Panc1 (cell line): ENCODE data around the gene CEP55. TPM values are rescaled to one million over a fixed set of nuclear protein-coding genes. Genes with fewer than 3 reads are reported as not detected.

Experiments used
- ATAC-seq: fragments of 200-7000 bp; cut with Tn5 transposase; 2 replicates; pipeline ENCODE4 v1.9.1; 2020; ENCODE audit warnings: mild to moderate bottlenecking, moderate library complexity
- Bru-seq: library from RNA; stranded (reverse); fragments of 400-500 nt; gene quantifications from one replicate; lab custom pipeline; 2021; lab: Mats Ljungman, UMichigan
- BruChase-seq, 2 experiments: library from RNA; stranded (reverse); fragments of 400-500 nt; gene quantifications; one replicate each; lab custom pipeline; 2021; lab: Mats Ljungman, UMichigan
- BruUV-seq: library from RNA; stranded (reverse); fragments of 400-500 nt; replicated peaks from 2 replicates; lab custom pipeline; 2021; lab: Mats Ljungman, UMichigan
- CTCF ChIA-PET: fragments of 300-600 bp; sonication (Branson Sonifier 250); formaldehyde crosslinking; loops from one replicate; lab custom pipeline; 2022; ENCODE audit warnings: antibody characterized with exemption; lab: Charles Lee
- POLR2A ChIA-PET: fragments of 300-600 bp; sonication (Branson Sonifier 250); formaldehyde crosslinking; loops from one replicate; lab custom pipeline; 2022; ENCODE audit warnings: antibody characterized with exemption; lab: Charles Lee
- DNase-seq: peaks from one replicate; pipeline ENCODE4 v3.0.0-alpha.2; 2010; ENCODE audit warnings: low read depth, low spot score
- H3K27ac ChIP-seq: 2 replicates; pipeline ENCODE4 v1.5.1; 2011; ENCODE audit warnings: mild to moderate bottlenecking, low read length, inconsistent platforms
- H3K27me3 ChIP-seq: fragments of 200-500 bp; sonication (Bioruptor generic); 2 replicates; pipeline ENCODE4 v1.6.0; 2014; ENCODE audit warnings: low read length, inconsistent platforms; ENCODE audit not compliant: control insufficient read depth, insufficient read depth
- H3K36me3 ChIP-seq: fragments of 200-500 bp; sonication (Bioruptor generic); 2 replicates; pipeline ENCODE4 v1.5.1; 2014; ENCODE audit warnings: inconsistent platforms, mild to moderate bottlenecking, low read length, moderate library complexity; ENCODE audit not compliant: control insufficient read depth, insufficient read depth
- H3K4me1 ChIP-seq: 2 replicates; pipeline ENCODE4 v1.5.1; 2011; ENCODE audit warnings: inconsistent platforms, mild to moderate bottlenecking, low read length, moderate library complexity; ENCODE audit not compliant: control insufficient read depth, insufficient read depth
- H3K4me3 ChIP-seq, 2 experiments: 2 replicates each; pipeline ENCODE4 v1.5.1; 2011 to 2012; ENCODE audit warnings: low read depth in 2 of 2, low read length in 2 of 2, mild to moderate bottlenecking in 2 of 2, inconsistent platforms in 1 of 2, moderate library complexity in 1 of 2
- H3K9me3 ChIP-seq: fragments of 200-500 bp; sonication (Bioruptor generic); 2 replicates; pipeline ENCODE4 v1.5.1; 2014; ENCODE audit warnings: low read depth, mild to moderate bottlenecking, inconsistent platforms, low read length, moderate library complexity; ENCODE audit not compliant: control insufficient read depth, insufficient read depth
- CTCF ChIP-seq: fragments of 450-650 bp; IDR thresholded peaks from 2 replicates; pipeline ENCODE4 v1.5.1; 2017; ENCODE audit warnings: mild to moderate bottlenecking
- POLR2AphosphoS5 ChIP-seq: IDR thresholded peaks from 2 replicates; pipeline ENCODE4 v1.6.1; 2012; ENCODE audit warnings: mild to moderate bottlenecking, low read depth, low read length, moderate library complexity
- REST ChIP-seq, 2 experiments: IDR thresholded peaks; 2 replicates each; pipeline ENCODE4 v1.6.1; 2011 to 2012; ENCODE audit warnings: low read depth in 2 of 2, control low read depth in 1 of 2, low read length in 1 of 2, mild to moderate bottlenecking in 1 of 2, moderate library complexity in 1 of 2; ENCODE audit not compliant: insufficient read depth in 1 of 2
- SIN3A ChIP-seq: IDR thresholded peaks from 2 replicates; pipeline ENCODE4 v1.6.1; 2012; ENCODE audit warnings: low read depth, mild to moderate bottlenecking, low read length, moderate library complexity, borderline replicate concordance; ENCODE audit not compliant: insufficient read depth
- TCF7L2 ChIP-seq: IDR thresholded peaks from 2 replicates; pipeline ENCODE4 v1.6.1; 2011; ENCODE audit warnings: mild to moderate bottlenecking, low read depth, low read length, inconsistent platforms
- in situ Hi-C: cut with HindIII; loops from 2 replicates; pipeline ENCODE4 v1.10.0; 2016; ENCODE audit warnings: low sequenced_read_pairs, low pct_unique_long_range_greater_than_20kb
- intact Hi-C: fragments of 100-400 bp; cut with micrococcal nuclease; formaldehyde crosslinking; loops from one replicate; pipeline ENCODE4 v1.10.0; 2022; ENCODE audit not compliant: unreplicated experiment
- long read RNA-seq: library from polyadenylated mRNA; unstranded; transcript quantifications from one replicate; pipeline ENCODE4 v2.0.0, GENCODE V29; 2021; ENCODE audit not compliant: unreplicated experiment
- polyA plus RNA-seq: library from polyadenylated mRNA; unstranded; fragments of >200 nt; gene quantifications from one replicate; pipeline ENCODE4 v1.2.1, GENCODE V29; 2012; ENCODE audit warnings: missing spikeins; ENCODE audit not compliant: insufficient read length
- total RNA-seq: library from RNA; stranded (reverse); gene quantifications from one replicate; pipeline ENCODE4 v1.2.1, GENCODE V29; 2021; ENCODE audit not compliant: unreplicated experiment

Gene CEP55
- total RNA-seq (96.4 TPM), Bru-seq, nascent RNA (percentile 94 among the genes with signal in this experiment), BruChase-seq, experiment 1, labeled RNA remaining after a 2-hour chase (percentile 93 among the genes with signal in this experiment), BruChase-seq, experiment 2, labeled RNA remaining after a 6-hour chase (percentile 96 among the genes with signal in this experiment)
- polyA plus RNA-seq = 29.0 TPM
- long read RNA-seq, transcript CEP55-201 (9 exons, 2,638 nt) = major isoform, 182 of 266 reads
- long read RNA-seq, partial matches to known transcripts = 28 of 266 reads
- long read RNA-seq, other reads (novel, unspliced or antisense) = 56 of 266 reads

GRCh38 chr10:93496322-93497041 is at the start of gene CEP55:
CEP55 (plus strand) TSS chr10:93496612; CDS start chr10:93500052, 3,440 bp downstream.
- Histone ChIP-seq H3K27me3 (no peaks in the 10 kb centered on the region), H3K4me3 (peak within 1 kb of the TSS; percentile 84 to 93), H3K36me3 (peaks cover 15% of the 10 kb centered on the region; the same call in 1 of the 2 replicates), H3K4me1 (peaks cover 23% of the 10 kb centered on the region), H3K27ac (peak within 1 kb of the TSS; percentile 96), H3K9me3 (no peaks in the 10 kb centered on the region)
- in situ Hi-C loops = no loop called here
- TF ChIP-seq REST (IDR thresholded peaks at IDR 0.05; ENCODE audit: insufficient read depth in 1 of 2, low read depth in 2 of 2, low read length in 1 of 2) = peak; percentile 29 to 35; a peak in 2 of 4 replicates
- no peak for TF ChIP-seq CTCF
- TF ChIP-seq SIN3A = peak; percentile 100
- TF ChIP-seq POLR2AphosphoS5 = peak; percentile 93
- POLR2A ChIA-PET = interaction anchor here (0.6 to 1.0 kb wide), 5 partner anchors 14 to 288 kb away, joined by 3 to 13 read pairs (median 3); partner anchors contain the start of gene MYOF
- peak; percentile 98 for ATAC-seq
- CTCF ChIA-PET = no interaction called here
- intact Hi-C loops = no loop called here
- no TSS peak for BruUV-seq
- no peak for DNase-seq

GRCh38 chr10:93447019-93447418 is 49.4 kb upstream of the CEP55 start:
- Histone ChIP-seq H3K4me3 (no peak overlapping the region), H3K27me3 (no peaks in the 10 kb centered on the region), H3K36me3 (peaks cover 36% of the 10 kb centered on the region), H3K9me3 (no peaks in the 10 kb centered on the region), H3K4me1 (peaks cover 70% of the 10 kb centered on the region), H3K27ac (peak overlapping the region; percentile 100)
- CTCF ChIA-PET = interaction anchor here (0.7 kb wide), 2 partner anchors 15 to 24 kb away, joined by 3 to 5 read pairs; no protein-coding TSS in a partner anchor
- no TSS peak for BruUV-seq
- TF ChIP-seq SIN3A (no peak), TCF7L2 (no peak)
- no peak for DNase-seq
- intact Hi-C loops = no loop called here
- in situ Hi-C loops = no loop called here
- no peak for ATAC-seq
- POLR2A ChIA-PET = no interaction called here
